Stimulated activated CD8-positive, alpha-beta memory T cell treated with anti-CD3 and anti-CD28 coated beads, Interleukin-15, amount 100 ng/mL, for 1 hour (primary cell): ENCODE data around the gene NLRC3.

ENCODE experiments used
- DNase-seq: peaks from one replicate; pipeline ENCODE4 v3.0.0-alpha.2; 2020; ENCODE audit warnings: low read depth

Gene NLRC3

GRCh38 chr16:3548445-3548844 is 28.8 kb downstream of the NLRC3 start:
- DNase-seq: no peak

GRCh38 chr16:3546986-3547682 is 30.1 kb downstream of the NLRC3 start:
- no peak for DNase-seq

- DNase-seq: no peak
Measured at GRCh38 chr16:3542601-3543373, 34.4 kb downstream of the NLRC3 start.

GRCh38 chr16:3541527-3542155 is 35.6 kb downstream of the NLRC3 start:
- no peak for DNase-seq

GRCh38 chr16:3538222-3538621 is 39.0 kb downstream of the NLRC3 start:
- DNase-seq: no peak

GRCh38 chr16:3536851-3537250 is 40.4 kb downstream of the NLRC3 start:
- DNase-seq: no peak

- no peak for DNase-seq
Measured at GRCh38 chr16:3536271-3536731, 40.9 kb downstream of the NLRC3 start.

GRCh38 chr16:3534126-3534525 is 43.1 kb downstream of the NLRC3 start:
- no peak for DNase-seq

- no peak for DNase-seq
Measured at GRCh38 chr16:3532741-3533140, 44.5 kb downstream of the NLRC3 start.

GRCh38 chr16:3530371-3530914 is 46.8 kb downstream of the NLRC3 start:
- DNase-seq: no peak

- DNase-seq: no peak
Measured at GRCh38 chr16:3529175-3529574, 48.0 kb downstream of the NLRC3 start.

- no peak for DNase-seq
Measured at GRCh38 chr16:3528406-3528805, 48.8 kb downstream of the NLRC3 start.

GRCh38 chr16:3527216-3527829 is 49.9 kb downstream of the NLRC3 start:
- peak; percentile 37 for DNase-seq

GRCh38 chr16:3525951-3526350 is 51.3 kb downstream of the NLRC3 start:
- DNase-seq: no peak

GRCh38 chr16:3523281-3523680 is 53.9 kb downstream of the NLRC3 start:
- DNase-seq: no peak

GRCh38 chr16:3520841-3521240 is 56.4 kb downstream of the NLRC3 start:
- DNase-seq: no peak

GRCh38 chr16:3520413-3520812 is 56.8 kb downstream of the NLRC3 start:
- DNase-seq: no peak

GRCh38 chr16:3519581-3519980 is 57.6 kb downstream of the NLRC3 start:
- no peak for DNase-seq

GRCh38 chr16:3518986-3519348 is 58.2 kb downstream of the NLRC3 start:
- no peak for DNase-seq

GRCh38 chr16:3518292-3518985 is 58.8 kb downstream of the NLRC3 start:
- DNase-seq: no peak

- no peak for DNase-seq
Measured at GRCh38 chr16:3515897-3516296, 61.3 kb downstream of the NLRC3 start.

- DNase-seq: no peak
Measured at GRCh38 chr16:3514621-3515020, 62.6 kb downstream of the NLRC3 start.
